Spleen (tissue), 11 donors: ENCODE measurements around the gene MYBPC1. TPM values are rescaled to one million over a fixed set of nuclear protein-coding genes. Genes with fewer than 3 reads are reported as not detected.

ENCODE experiments used
- DNase-seq: peaks from one replicate; pipeline ENCODE4 v3.0.0-alpha.2; 2020
- H3K27ac ChIP-seq, 8 donors: fragments of 200-600 bp; sonication (generic) in 7 of 8; 1 replicate in 4 of 8; 2 replicates in 4 of 8; pipeline versions ENCODE4 v1.5.0 to v1.8.0; 2016 to 2021; ENCODE audit warnings: inconsistent platforms in 4 of 8, mild to moderate bottlenecking in 4 of 8, moderate library complexity in 1 of 8
- H3K27me3 ChIP-seq, 7 donors: fragments of 200-600 bp; sonication (generic) in 6 of 7; replicated peaks in 1 of 7; 1 replicate in 4 of 7; 2 replicates in 3 of 7; pipeline versions ENCODE4 v1.5.0 to v1.8.0; 2016 to 2021; ENCODE audit warnings: inconsistent platforms in 3 of 7, mild to moderate bottlenecking in 1 of 7
- H3K36me3 ChIP-seq, 6 donors: fragments of 200-600 bp; sonication (generic) in 5 of 6; 1 replicate in 4 of 6; 2 replicates in 2 of 6; pipeline versions ENCODE4 v1.5.0 to v1.8.0; 2016 to 2021; ENCODE audit warnings: inconsistent platforms in 2 of 6
- H3K4me1 ChIP-seq, 6 donors: fragments of 200-600 bp; sonication (generic) in 5 of 6; 1 replicate in 3 of 6; 2 replicates in 3 of 6; pipeline versions ENCODE4 v1.5.0 to v1.8.0; 2016 to 2021; ENCODE audit warnings: inconsistent platforms in 3 of 6
- H3K4me3 ChIP-seq, 8 donors: fragments of 200-600 bp; sonication (generic) in 7 of 8; 1 replicate in 4 of 8; 2 replicates in 4 of 8; pipeline versions ENCODE4 v1.5.0 to v1.8.0; 2016 to 2021; ENCODE audit warnings: inconsistent platforms in 4 of 8, mild to moderate bottlenecking in 4 of 8, moderate library complexity in 2 of 8
- H3K9me3 ChIP-seq, 8 donors: fragments of 200-600 bp; sonication (generic) in 7 of 8; 1 replicate in 4 of 8; 2 replicates in 4 of 8; pipeline versions ENCODE4 v1.5.0 to v1.8.0; 2016 to 2021; ENCODE audit warnings: inconsistent platforms in 4 of 8
- POLR2A ChIP-seq, 3 donors: fragments of 450-650 bp; IDR thresholded peaks; one replicate each; pipeline ENCODE4 v1.5.1; 2017; ENCODE audit warnings: antibody characterized with exemption in 3 of 3, mild to moderate bottlenecking in 1 of 3
- POLR2AphosphoS5 ChIP-seq, 3 donors: sonication (generic); formaldehyde crosslinking; IDR thresholded peaks; one replicate each; pipeline ENCODE4 v1.5.1; 2017; ENCODE audit warnings: antibody characterized with exemption in 3 of 3
- WGBS, 5 donors: extraction: QIAGEN DNeasy Blood & Tissue Kit in 3 of 5; methylation state at CpG; one replicate each; pipeline versions ENCODE4 v1.1.5 to v1.1.7; 2013 to 2018; 5-methylcytosine and 5-hydroxymethylcytosine counted together
- intact Hi-C: fragments of 100-400 bp; cut with DNase I; formaldehyde crosslinking; loops from one replicate; pipeline ENCODE4 v1.15.0; 2023; ENCODE audit warnings: low total_unique reads
- polyA plus RNA-seq, 3 donors: library from polyadenylated mRNA; stranded (reverse); fragments of 200-250 nt; gene quantifications; one replicate each; pipeline ENCODE4 v1.2.1, GENCODE V29; 2013
- total RNA-seq, 7 donors: library from RNA; depleted of rRNA in 3 of 7; stranded (reverse); fragments of >200 nt in 3 of 7; fragmentation: NEBNext Ultra II Directional in 4 of 7; extraction: Animal tissue kit (Norgen Biotek cat#: 25700) in 4 of 7; gene quantifications; one replicate each; pipeline versions ENCODE4 v1.1.0 to v1.2.1, GENCODE V29; 2016 to 2021
- TF ChIP-seq, protein P1 (sequence below), 11 experiments: fragments of 200-600 bp in 7 of 11; fragments of 450-650 bp in 4 of 11; sonication (generic) in 4 of 11; IDR thresholded peaks in 8 of 11; conservative IDR thresholded peaks in 3 of 11; 1 replicate in 7 of 11; 2 replicates in 4 of 11; pipeline versions ENCODE4 v1.4.0 to v1.8.0; 2016 to 2021; ENCODE audit warnings: antibody characterized with exemption in 11 of 11, inconsistent platforms in 4 of 11, mild to moderate bottlenecking in 1 of 11
- donor health status: healthy with polysubstance abuse.
- donor health status: DM: no; HTN: no; CAD: no; lungs with moderate emphysema.
- donor health status: DM: no; HTN: no; CAD: no.
- donor health status: Bipolar disorder and iron deficiency.
- donor health status: healthy.
- donor health status: DM: no; HTN: no; CAD: no.
- donor health status: DM: yes; HTN: yes; CAD: no.

The MYBPC1 gene
- total and polyA plus RNA-seq, 10 donors: 0.06 to 2.7 (median 0.66) TPM; not detected in 4

DNA sequence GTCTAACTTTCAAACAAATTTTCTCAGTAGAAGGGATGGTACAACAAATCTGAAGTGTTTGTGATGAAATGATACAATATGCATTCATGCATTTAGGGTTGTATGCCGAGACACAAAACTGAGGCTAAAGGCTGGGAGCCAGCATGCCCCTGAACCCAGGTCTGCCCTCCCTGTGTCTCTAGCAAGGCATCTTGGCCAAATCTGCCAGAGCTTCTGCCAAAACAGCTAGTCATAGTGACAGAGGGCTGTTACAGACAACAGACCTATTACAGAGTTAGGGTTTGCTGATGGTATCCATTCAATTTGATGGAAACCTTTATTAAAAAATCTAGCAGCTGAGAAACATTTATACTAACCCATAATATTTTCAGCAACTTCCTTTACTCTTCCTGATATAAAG is 91.4 kb downstream of the MYBPC1 start:
- Histone ChIP-seq H3K36me3 (no peaks in the 10 kb centered on the region), H3K27ac (no peak overlapping the region), H3K27me3 (no peaks in the 10 kb centered on the region), H3K9me3 (no peaks in the 10 kb centered on the region), H3K4me1 (no peaks in the 10 kb centered on the region), H3K4me3 (no peak overlapping the region)
- DNase-seq: no peak
- WGBS, 5 donors: 76 to 92% (median 86%) methylated on average over 1 of the region's 1 CpG
- TF ChIP-seq POLR2A (IDR thresholded peaks at IDR 0.05): no peak
- TF ChIP-seq, protein P1, sequence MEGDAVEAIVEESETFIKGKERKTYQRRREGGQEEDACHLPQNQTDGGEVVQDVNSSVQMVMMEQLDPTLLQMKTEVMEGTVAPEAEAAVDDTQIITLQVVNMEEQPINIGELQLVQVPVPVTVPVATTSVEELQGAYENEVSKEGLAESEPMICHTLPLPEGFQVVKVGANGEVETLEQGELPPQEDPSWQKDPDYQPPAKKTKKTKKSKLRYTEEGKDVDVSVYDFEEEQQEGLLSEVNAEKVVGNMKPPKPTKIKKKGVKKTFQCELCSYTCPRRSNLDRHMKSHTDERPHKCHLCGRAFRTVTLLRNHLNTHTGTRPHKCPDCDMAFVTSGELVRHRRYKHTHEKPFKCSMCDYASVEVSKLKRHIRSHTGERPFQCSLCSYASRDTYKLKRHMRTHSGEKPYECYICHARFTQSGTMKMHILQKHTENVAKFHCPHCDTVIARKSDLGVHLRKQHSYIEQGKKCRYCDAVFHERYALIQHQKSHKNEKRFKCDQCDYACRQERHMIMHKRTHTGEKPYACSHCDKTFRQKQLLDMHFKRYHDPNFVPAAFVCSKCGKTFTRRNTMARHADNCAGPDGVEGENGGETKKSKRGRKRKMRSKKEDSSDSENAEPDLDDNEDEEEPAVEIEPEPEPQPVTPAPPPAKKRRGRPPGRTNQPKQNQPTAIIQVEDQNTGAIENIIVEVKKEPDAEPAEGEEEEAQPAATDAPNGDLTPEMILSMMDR (IDR thresholded peaks at IDR 0.05 in 8 of 11, conservative IDR thresholded peaks at IDR 0.05 in 3 of 11): no peak
- no peak for TF ChIP-seq POLR2AphosphoS5 (IDR thresholded peaks at IDR 0.05)
- intact Hi-C loops: no loop called here

DNA sequence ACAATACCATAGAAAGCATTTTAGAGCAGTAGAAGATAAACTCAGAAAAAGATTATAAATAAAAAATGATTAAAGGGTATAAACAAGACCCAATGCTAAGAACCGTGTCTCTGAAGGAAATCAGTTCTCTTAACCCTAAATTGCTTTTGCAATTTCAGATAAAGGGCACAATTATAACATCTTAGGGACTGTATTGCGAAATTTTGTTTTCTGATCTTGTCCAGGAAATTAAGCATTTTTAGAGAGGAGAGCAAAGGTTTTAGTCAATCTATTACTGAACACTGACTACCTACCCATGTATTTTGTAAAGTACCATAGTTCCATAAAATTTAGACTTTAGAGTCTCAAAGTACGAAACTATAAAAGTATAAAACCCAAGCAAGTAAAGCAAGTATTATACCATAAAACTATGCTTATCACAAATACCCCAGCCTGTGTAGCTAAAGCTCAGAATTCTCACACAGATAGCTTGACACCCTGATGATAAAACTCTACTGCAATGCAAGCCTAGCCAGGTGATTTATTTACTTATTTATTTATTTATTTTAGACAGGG is 95.8 kb downstream of the MYBPC1 start:
- no peaks in the 10 kb centered on the region for H3K27me3 ChIP-seq
- no peak for DNase-seq

DNA sequence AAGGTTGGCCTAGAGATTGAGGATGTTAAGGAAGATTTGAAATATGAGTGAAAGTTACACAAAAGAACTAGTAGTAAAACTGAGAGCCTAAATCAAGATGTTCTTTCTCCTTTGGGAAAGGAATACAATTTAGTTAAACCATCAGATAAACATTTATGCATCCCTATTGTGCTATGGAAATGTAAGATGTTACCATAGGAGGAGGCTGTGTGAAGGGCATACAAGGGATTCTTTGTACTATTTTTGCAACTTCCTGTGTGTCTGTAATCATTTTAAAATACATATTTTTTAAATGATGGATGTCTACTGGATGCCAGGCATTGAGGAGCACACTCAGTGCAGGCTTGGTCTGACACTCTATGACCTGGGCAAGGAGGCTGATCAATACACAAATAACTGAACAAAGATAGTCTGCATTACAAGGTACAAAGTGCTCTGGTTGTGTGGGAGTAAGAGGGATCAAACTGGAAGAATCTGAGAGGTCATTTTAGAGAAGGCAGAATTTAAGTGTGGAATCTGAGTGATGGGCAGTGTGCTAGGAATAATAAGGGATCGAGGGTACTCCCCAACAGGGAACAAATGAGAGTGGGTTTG is 96.8 kb downstream of the MYBPC1 start:
- 81 to 93% (median 85%) methylated on average over 1 of the region's 1 CpG for WGBS, 5 donors
- Histone ChIP-seq H3K36me3 (no peaks in the 10 kb centered on the region), H3K27me3 (no peaks in the 10 kb centered on the region), H3K4me1 (peaks cover 6 to 17% (median 7%) of the 10 kb centered on the region in 6 donors), H3K9me3 (no peaks in the 10 kb centered on the region), H3K4me3 (no peak overlapping the region), H3K27ac (no peak overlapping the region)
- intact Hi-C loops: no loop called here
- DNase-seq: no peak
- TF ChIP-seq POLR2AphosphoS5 (IDR thresholded peaks at IDR 0.05): no peak
- TF ChIP-seq, protein P1 (IDR thresholded peaks at IDR 0.05 in 8 of 11, conservative IDR thresholded peaks at IDR 0.05 in 3 of 11): no peak
- no peak for TF ChIP-seq POLR2A (IDR thresholded peaks at IDR 0.05)

More for the DNA sequence above, 95.8 kb downstream of the MYBPC1 start:
- H3K4me1 ChIP-seq: peaks cover 0 to 7% (median 0%) of the 10 kb centered on the region in 6 donors
- no peak overlapping the region for H3K27ac ChIP-seq
- no peaks in the 10 kb centered on the region for H3K36me3 ChIP-seq
- no peaks in the 10 kb centered on the region for H3K9me3 ChIP-seq
- intact Hi-C loops: no loop called here
- TF ChIP-seq POLR2A (IDR thresholded peaks at IDR 0.05): no peak
- TF ChIP-seq, protein P1 (IDR thresholded peaks at IDR 0.05 in 8 of 11, conservative IDR thresholded peaks at IDR 0.05 in 3 of 11): no peak
- no peak for TF ChIP-seq POLR2AphosphoS5 (IDR thresholded peaks at IDR 0.05)
- WGBS, 5 donors: 55 to 77% (median 62%) methylated on average over 3 of the region's 3 CpGs
- no peak overlapping the region for H3K4me3 ChIP-seq

DNA sequence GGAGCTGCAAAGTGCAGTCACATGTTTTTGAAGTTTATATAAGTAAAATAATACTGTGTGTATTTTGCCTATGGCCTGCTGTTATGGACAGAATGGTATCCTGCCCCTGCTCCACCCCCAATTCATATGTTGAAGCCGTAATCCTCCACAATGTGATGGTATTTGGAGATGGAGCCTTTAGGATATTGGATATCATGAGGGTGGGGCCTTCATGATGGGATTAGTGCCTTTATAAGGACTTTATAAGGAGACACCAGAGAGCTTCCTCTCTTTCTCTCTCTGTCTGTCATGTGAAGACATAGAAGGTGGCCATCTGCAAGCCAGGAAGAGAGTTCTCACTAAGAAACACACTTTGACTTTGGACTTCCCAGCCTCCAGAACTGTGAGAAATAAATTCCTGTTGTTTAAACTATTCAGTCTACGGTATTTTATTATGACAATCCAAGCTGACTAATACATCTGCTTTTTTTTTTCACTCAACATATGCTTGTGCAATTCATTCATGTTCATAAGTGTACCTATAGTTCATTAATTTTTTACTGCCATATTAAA is 99.6 kb downstream of the MYBPC1 start:
- H3K4me1 ChIP-seq: peaks cover 12 to 35% (median 21%) of the 10 kb centered on the region in 6 donors
- H3K27ac ChIP-seq: no peak overlapping the region
- intact Hi-C loops: no loop called here
- H3K9me3 ChIP-seq: no peaks in the 10 kb centered on the region
- 90 to 100% (median 91%) methylated on average over 2 of the region's 2 CpGs for WGBS, 5 donors
- no peaks in the 10 kb centered on the region for H3K27me3 ChIP-seq
- TF ChIP-seq, protein P1 (IDR thresholded peaks at IDR 0.05 in 8 of 11, conservative IDR thresholded peaks at IDR 0.05 in 3 of 11): no peak
- TF ChIP-seq POLR2A (IDR thresholded peaks at IDR 0.05): no peak
- no peak for TF ChIP-seq POLR2AphosphoS5 (IDR thresholded peaks at IDR 0.05)
- no peak for DNase-seq
- H3K4me3 ChIP-seq: no peak overlapping the region
- no peaks in the 10 kb centered on the region for H3K36me3 ChIP-seq
